K562 (cell line): ENCODE measurements around the gene NELFE. TPM values are rescaled to one million over a fixed set of nuclear protein-coding genes. Genes with fewer than 3 reads are reported as not detected.

ENCODE experiments used
- ATAC-seq: fragments of 200-7000 bp; cut with Tn5 transposase; 3 replicates; pipeline ENCODE4 v1.9.1; 2020; ENCODE audit warnings: moderate library complexity
- BruUV-seq: library from RNA; stranded (reverse); fragments of 400-500 nt; replicated peaks from 2 replicates; lab custom pipeline; 2021; lab: Mats Ljungman, UMichigan
- CTCF ChIA-PET: fragments of 300-600 bp; formaldehyde crosslinking; extraction: SDS; loops from one replicate; lab custom pipeline; 2021; ENCODE audit warnings: low intra/inter-chr PET ratio; lab: Yijun Ruan, JAX
- POLR2A ChIA-PET: fragments of 300-600, 350-650 bp; sonication (Branson Sonifier 250); formaldehyde crosslinking; extraction: SDS; loops from one replicate; lab custom pipeline; 2021; ENCODE audit warnings: antibody characterized with exemption, inconsistent platforms; lab: Yijun Ruan, JAX
- DNase-seq, 4 experiments: peaks; one replicate each; pipeline versions ENCODE4 v3.0.0 to v3.0.0-alpha.2; 2011 to 2018; ENCODE audit warnings: low spot score in 3 of 4, mixed read lengths in 3 of 4; ENCODE audit errors: extremely low read depth in 1 of 4
- FAIRE-seq: peaks from 2 replicates; lab custom pipeline; 2011; peaks lifted over from hg19 to GRCh38; lab: Jason Lieb, UNC
- H2AFZ ChIP-seq: 2 replicates; pipeline ENCODE4 v1.6.0; 2011; ENCODE audit warnings: low read depth, low read length, control low read depth, inconsistent platforms
- H3K27ac ChIP-seq: fragments of 200-600 bp; 3 replicates; pipeline ENCODE4 v1.8.0; 2011; ENCODE audit warnings: low read depth, mild to moderate bottlenecking, control low read depth, inconsistent platforms, low read length, moderate library complexity, mixed read lengths; ENCODE audit errors: extremely low read depth
- H3K27me3 ChIP-seq, 2 experiments: fragments of 300-600 bp in 1 of 2; 2 replicates in 1 of 2; 3 replicates in 1 of 2; pipeline versions ENCODE4 v1.6.0 to v1.8.0; 2011; ENCODE audit warnings: inconsistent platforms in 2 of 2, low read length in 2 of 2, mild to moderate bottlenecking in 1 of 2, mixed read lengths in 1 of 2, moderate library complexity in 1 of 2; ENCODE audit not compliant: control insufficient read depth in 2 of 2, insufficient read depth in 2 of 2
- H3K36me3 ChIP-seq: fragments of 300-600 bp; 3 replicates; pipeline ENCODE4 v1.8.0; 2011; ENCODE audit warnings: mild to moderate bottlenecking, low read length, inconsistent platforms; ENCODE audit not compliant: control insufficient read depth, insufficient read depth
- H3K4me1 ChIP-seq, 2 experiments: fragments of 200-600 bp in 1 of 2; replicated peaks in 1 of 2; 2 replicates in 1 of 2; 3 replicates in 1 of 2; pipeline versions ENCODE4 v1.5.1 to v1.8.0; 2011; ENCODE audit warnings: inconsistent platforms in 2 of 2, low read length in 2 of 2, mild to moderate bottlenecking in 1 of 2, mixed read lengths in 1 of 2, moderate library complexity in 1 of 2; ENCODE audit not compliant: control insufficient read depth in 2 of 2, insufficient read depth in 2 of 2
- H3K4me2 ChIP-seq: 2 replicates; pipeline ENCODE4 v1.6.1; 2011; ENCODE audit warnings: low read length, control low read depth, inconsistent platforms, mixed read lengths; ENCODE audit not compliant: insufficient read depth
- H3K4me3 ChIP-seq: fragments of 200-600 bp; sonication (generic), shearing (Covaris generic); 2 replicates; pipeline ENCODE4 v1.5.1; 2016; ENCODE audit warnings: control low read depth, inconsistent platforms
- H3K79me2 ChIP-seq: fragments of 200-600 bp; 3 replicates; pipeline ENCODE4 v1.8.0; 2011; ENCODE audit warnings: low read length, inconsistent platforms; ENCODE audit not compliant: control insufficient read depth, insufficient read depth
- H3K9ac ChIP-seq, 2 experiments: 2 replicates each; pipeline versions ENCODE4 v1.6.0 to v1.6.1; 2011; ENCODE audit warnings: low read depth in 2 of 2, low read length in 2 of 2, control low read depth in 1 of 2, inconsistent platforms in 1 of 2, mild to moderate bottlenecking in 1 of 2, mixed read lengths in 1 of 2; ENCODE audit not compliant: insufficient read depth in 1 of 2
- H3K9me1 ChIP-seq: one replicate; pipeline ENCODE4 v1.6.0; 2011; ENCODE audit warnings: inconsistent platforms, mild to moderate bottlenecking, low read length, moderate library complexity; ENCODE audit not compliant: control insufficient read depth, insufficient read depth
- H3K9me3 ChIP-seq: replicated peaks from 2 replicates; pipeline ENCODE4 v1.5.1; 2011; ENCODE audit warnings: low read depth, low read length, inconsistent platforms; ENCODE audit not compliant: control insufficient read depth, insufficient read depth
- H4K20me1 ChIP-seq: replicated peaks from 2 replicates; pipeline ENCODE4 v1.6.1; 2011; ENCODE audit warnings: low read length, inconsistent platforms, mixed read lengths; ENCODE audit not compliant: control insufficient read depth, insufficient read depth
- HNRNPL ChIP-seq: fragments of 200-400 bp; formaldehyde crosslinking; IDR thresholded peaks from 2 replicates; pipeline ENCODE4 v1.6.1; 2017; ENCODE audit warnings: low read depth, mild to moderate bottlenecking, low read length
- MBD2 ChIP-seq: sonication (generic); IDR thresholded peaks from 2 replicates; pipeline ENCODE4 v1.6.1; 2016; ENCODE audit warnings: low read depth, borderline replicate concordance
- MCM5 ChIP-seq: fragments of 450-650 bp; IDR thresholded peaks from 2 replicates; pipeline ENCODE4 v1.6.1; 2016; ENCODE audit warnings: low read depth
- RBFOX2 ChIP-seq: fragments of 200-400 bp; formaldehyde crosslinking; IDR thresholded peaks from 2 replicates; pipeline ENCODE4 v1.6.1; 2017; ENCODE audit warnings: low read depth, mild to moderate bottlenecking, low read length, moderate library complexity
- U2AF1 ChIP-seq: fragments of 200-400 bp; formaldehyde crosslinking; optimal IDR thresholded peaks from 2 replicates; pipeline ENCODE3; 2017; ENCODE audit warnings: mild to moderate bottlenecking, low read depth, low read length, moderate library complexity
- ZBTB5 ChIP-seq: fragments of 450-650 bp; IDR thresholded peaks from 2 replicates; pipeline ENCODE4 v1.6.1; 2017; ENCODE audit warnings: antibody characterized with exemption
- ZNF124 ChIP-seq: sonication (generic); formaldehyde crosslinking; IDR thresholded peaks from 2 replicates; pipeline ENCODE4 v1.8.1; 2022; ENCODE audit warnings: missing genetic modification reagents
- WGBS: fragments of 100-300 bp; shearing (Covaris generic); methylation state at CpG from one replicate; pipeline ENCODE4 v1.1.6; 2016; ENCODE audit warnings: low coverage, mixed read lengths; ENCODE audit not compliant: insufficient coverage; ENCODE audit errors: missing lambda C conversion rate; 5-methylcytosine and 5-hydroxymethylcytosine counted together
- in situ Hi-C: fragments of 300-500 bp; cut with MboI; formaldehyde crosslinking; loops from 4 replicates; pipeline ENCODE4 v1.15.0; 2018; ENCODE audit warnings: inconsistent platforms, mixed read lengths
- intact Hi-C: fragments of 100-400 bp; cut with micrococcal nuclease; formaldehyde crosslinking; loops from 2 replicates; pipeline ENCODE4 v1.14.2; 2022
- polyA plus RNA-seq, 8 experiments: library from polyadenylated mRNA; depleted of rRNA in 4 of 8; stranded (reverse) in 5 of 8; unstranded in 3 of 8; fragments of >200 nt; fragmentation: Nextera tagmentation in 2 of 8; fragmentation: Illumina TruSeq in 1 of 8; extraction: Ambion mirVana in 2 of 8; extraction: Trizol in 1 of 8; gene quantifications; 2 replicates each; pipeline versions ENCODE4 v1.2.1 to v1.2.3, GENCODE V29; 2011 to 2014; ENCODE audit warnings: inconsistent platforms in 1 of 8, missing spikeins in 1 of 8
- total RNA-seq, 7 experiments: library from RNA; depleted of rRNA in 6 of 7; stranded (reverse); fragments of >200 nt in 6 of 7; fragmentation: Illumina TruSeq in 2 of 7; extraction: Trizol in 2 of 7; gene quantifications; 2 replicates each; pipeline versions ENCODE4 v1.2.1 to v1.2.3, GENCODE V29; 2011 to 2021; ENCODE audit warnings: low replicate concordance in 1 of 7
- TF ChIP-seq, protein P1 (sequence below): fragments of 450-650 bp; formaldehyde crosslinking; conservative IDR thresholded peaks from 2 replicates; pipeline ENCODE4 v1.4.0; 2022; ENCODE audit warnings: mild to moderate bottlenecking, missing genetic modification characterization
- TF ChIP-seq, protein P2 (sequence below): fragments of 450-650 bp; formaldehyde crosslinking; IDR thresholded peaks from 2 replicates; pipeline ENCODE4 v1.4.0; 2020; ENCODE audit warnings: mild to moderate bottlenecking, moderate library complexity
- TF ChIP-seq, protein P3 (sequence below): sonication (generic); formaldehyde crosslinking; IDR thresholded peaks from 2 replicates; pipeline ENCODE4 v1.8.0; 2022; ENCODE audit warnings: mild to moderate bottlenecking, missing genetic modification reagents

The NELFE gene
- total and polyA plus RNA-seq, 9 of the 15 experiments (the other 6 are each of a cell fraction or from before 2014, with no cell fraction given): 15.2 to 157 (median 91.5) TPM

GRCh38 chr6:31968791-31969711 is 10.3 kb upstream of the NELFE start:
- in situ Hi-C loops: no loop called here
- BruUV-seq: no TSS peak
- 65% methylated on average over 23 of the region's 23 CpGs for WGBS
- TF ChIP-seq MCM5 (no peak), RBFOX2 (peak; percentile 60; the same call in 1 of the 2 replicates), ZNF124 (CRISPR knock-in tag) (no peak), HNRNPL (no peak), MBD2 (peak; percentile 5; the same call in 1 of the 2 replicates), ZBTB5 (no peak), U2AF1 (no peak)
- TF ChIP-seq, protein P1, sequence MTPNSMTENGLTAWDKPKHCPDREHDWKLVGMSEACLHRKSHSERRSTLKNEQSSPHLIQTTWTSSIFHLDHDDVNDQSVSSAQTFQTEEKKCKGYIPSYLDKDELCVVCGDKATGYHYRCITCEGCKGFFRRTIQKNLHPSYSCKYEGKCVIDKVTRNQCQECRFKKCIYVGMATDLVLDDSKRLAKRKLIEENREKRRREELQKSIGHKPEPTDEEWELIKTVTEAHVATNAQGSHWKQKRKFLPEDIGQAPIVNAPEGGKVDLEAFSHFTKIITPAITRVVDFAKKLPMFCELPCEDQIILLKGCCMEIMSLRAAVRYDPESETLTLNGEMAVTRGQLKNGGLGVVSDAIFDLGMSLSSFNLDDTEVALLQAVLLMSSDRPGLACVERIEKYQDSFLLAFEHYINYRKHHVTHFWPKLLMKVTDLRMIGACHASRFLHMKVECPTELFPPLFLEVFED (CRISPR knock-in tag): 0 out of 2 replicates have a peak, but pooled peaks have one; percentile 56
- TF ChIP-seq, protein P2, sequence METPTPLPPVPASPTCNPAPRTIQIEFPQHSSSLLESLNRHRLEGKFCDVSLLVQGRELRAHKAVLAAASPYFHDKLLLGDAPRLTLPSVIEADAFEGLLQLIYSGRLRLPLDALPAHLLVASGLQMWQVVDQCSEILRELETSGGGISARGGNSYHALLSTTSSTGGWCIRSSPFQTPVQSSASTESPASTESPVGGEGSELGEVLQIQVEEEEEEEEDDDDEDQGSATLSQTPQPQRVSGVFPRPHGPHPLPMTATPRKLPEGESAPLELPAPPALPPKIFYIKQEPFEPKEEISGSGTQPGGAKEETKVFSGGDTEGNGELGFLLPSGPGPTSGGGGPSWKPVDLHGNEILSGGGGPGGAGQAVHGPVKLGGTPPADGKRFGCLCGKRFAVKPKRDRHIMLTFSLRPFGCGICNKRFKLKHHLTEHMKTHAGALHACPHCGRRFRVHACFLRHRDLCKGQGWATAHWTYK (CRISPR knock-in tag): 0 out of 2 replicates have a peak, but pooled peaks have one; percentile 45
- TF ChIP-seq, protein P3, sequence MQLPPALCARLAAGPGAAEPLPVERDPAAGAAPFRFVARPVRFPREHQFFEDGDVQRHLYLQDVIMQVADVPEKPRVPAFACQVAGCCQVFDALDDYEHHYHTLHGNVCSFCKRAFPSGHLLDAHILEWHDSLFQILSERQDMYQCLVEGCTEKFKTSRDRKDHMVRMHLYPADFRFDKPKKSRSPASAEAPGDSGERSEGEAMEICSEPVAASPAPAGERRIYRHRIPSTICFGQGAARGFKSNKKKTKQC: peak; percentile 41; the same call in 1 of the 2 replicates

More at GRCh38 chr6:31968791-31969711, 10.3 kb upstream of the NELFE start:
- ChIA-PET POLR2A (interaction anchor here (0.6 to 5.8 kb wide), 10 partner anchors 7 to 216 kb away, joined by 3 to 74 read pairs (median 3); partner anchors contain the start of genes NELFE and SKIC2), CTCF (no interaction called here)
- Histone ChIP-seq H3K9me1 (no peaks in the 10 kb centered on the region), H2AFZ (no peak overlapping the region), H3K4me1 (peaks cover 50 to 55% of the 10 kb centered on the region in 2 experiments; a peak in 4 of 5 replicates), H4K20me1 (no peaks in the 10 kb centered on the region), H3K27me3 (no peaks in the 10 kb centered on the region), H3K36me3 (peaks cover 71% of the 10 kb centered on the region), H3K4me2 (peak overlapping the region; percentile 99), H3K4me3 (no peak overlapping the region), H3K27ac (peak overlapping the region; percentile 84), H3K9ac (peak overlapping the region; percentile 84 to 90; a peak in 3 of 4 replicates), H3K9me3 (no peaks in the 10 kb centered on the region), H3K79me2 (peaks cover 39% of the 10 kb centered on the region)
- no peak for ATAC-seq
- intact Hi-C loops: no loop called here
- FAIRE-seq: no peak
- DNase-seq: no peak
